ENCODE results near the gene LMF1.

Gene LMF1

GRCh38 chr16:984121-984694 is 13.4 kb upstream of the LMF1 start:
- DNase-seq, result no peak

- DNase-seq, result no peak
These were observed 12.6 kb upstream of the LMF1 start for GRCh38 chr16:983044-984030.

- no peak for DNase-seq
These were observed 11.6 kb upstream of the LMF1 start for GRCh38 chr16:982145-983043.

GRCh38 chr16:981695-982144 is 10.9 kb upstream of the LMF1 start, which contains the start of gene SOX8:
Gene SOX8, plus strand, starts transcription at chr16:981770. Its CDS starts 153 bp downstream, at chr16:981923.
- DNase-seq, result no peak

GRCh38 chr16:980595-980854 is 9.7 kb upstream of the LMF1 start:
- DNase-seq, result no peak

GRCh38 chr16:979859-980594 is 9.2 kb upstream of the LMF1 start:
- DNase-seq, result no peak

- no peak for DNase-seq
These were observed 8.4 kb upstream of the LMF1 start for GRCh38 chr16:979147-979546.

DNA sequence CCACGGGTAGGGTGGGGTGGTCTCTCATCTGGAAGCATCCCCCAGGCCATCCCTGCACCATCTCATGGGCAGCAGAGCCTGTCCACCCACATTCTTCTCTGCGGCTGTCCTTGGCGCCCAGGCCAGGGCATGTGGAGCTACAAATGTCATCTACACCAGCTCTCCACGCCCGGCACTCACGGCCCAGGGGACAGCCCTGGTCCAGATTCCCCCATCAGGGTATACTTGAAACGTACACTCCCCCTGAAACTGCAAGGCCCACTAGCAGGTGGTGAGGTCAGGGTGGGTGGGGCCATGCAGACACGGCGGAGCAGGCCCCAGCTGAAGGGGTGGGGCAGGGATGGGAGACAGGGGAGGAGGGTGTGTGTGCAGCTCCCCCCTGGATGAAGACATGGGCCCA is 7.6 kb upstream of the LMF1 start:
- no peak for DNase-seq

- DNase-seq, result no peak
These were observed 7.1 kb upstream of the LMF1 start for GRCh38 chr16:977896-978295.

GRCh38 chr16:977081-977701 is 6.4 kb upstream of the LMF1 start:
- DNase-seq, result no peak

DNA sequence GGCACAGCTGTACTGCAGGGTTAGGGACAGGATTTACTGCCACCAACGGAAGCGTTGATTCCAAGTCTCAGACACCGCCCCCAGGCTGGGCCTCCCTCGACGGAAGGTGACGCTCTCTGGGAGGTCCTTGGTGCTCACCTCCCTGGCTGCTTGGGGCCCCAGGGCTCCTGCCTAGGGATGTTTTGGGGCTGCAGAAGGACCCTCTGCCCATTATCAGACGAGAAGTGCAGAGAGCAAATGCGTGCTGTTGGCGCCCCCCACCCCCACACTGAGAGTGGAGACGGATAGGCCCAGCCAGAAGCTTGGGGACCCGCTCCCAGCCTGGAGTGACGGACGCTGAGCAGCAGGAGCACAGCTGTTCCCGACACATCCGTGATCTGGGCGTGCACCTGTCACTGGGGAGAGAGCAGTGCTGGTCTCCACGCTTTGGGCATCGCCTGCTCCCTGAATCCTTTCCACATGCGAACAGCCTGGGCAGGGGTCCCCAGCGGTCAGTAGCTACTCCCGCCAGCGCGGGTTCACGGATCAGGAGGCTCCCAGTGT is 5.7 kb upstream of the LMF1 start:
- DNase-seq, result no peak

DNA sequence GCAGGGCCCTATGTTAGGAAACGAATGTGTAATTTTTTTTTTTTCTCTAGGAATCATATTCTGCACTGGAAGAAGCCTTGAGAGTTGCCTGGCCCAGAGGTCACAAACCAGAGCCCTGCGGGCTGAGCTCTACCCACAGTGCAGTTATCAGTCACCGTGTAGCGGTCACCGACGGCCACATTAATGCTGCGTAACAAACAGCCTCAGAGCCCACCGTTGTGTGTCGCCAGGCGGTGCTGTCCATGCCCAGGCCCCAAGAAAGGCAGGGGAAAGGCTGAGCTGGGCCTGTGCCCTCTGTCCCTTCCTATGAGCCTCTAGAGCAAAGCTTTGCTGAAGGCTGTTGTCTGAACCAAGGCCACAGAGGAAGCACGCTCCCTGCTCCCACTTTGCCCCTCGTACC is 4.5 kb upstream of the LMF1 start:
- no peak for DNase-seq

- no peak for DNase-seq
These were observed 4.0 kb upstream of the LMF1 start for GRCh38 chr16:974611-975261.

DNA sequence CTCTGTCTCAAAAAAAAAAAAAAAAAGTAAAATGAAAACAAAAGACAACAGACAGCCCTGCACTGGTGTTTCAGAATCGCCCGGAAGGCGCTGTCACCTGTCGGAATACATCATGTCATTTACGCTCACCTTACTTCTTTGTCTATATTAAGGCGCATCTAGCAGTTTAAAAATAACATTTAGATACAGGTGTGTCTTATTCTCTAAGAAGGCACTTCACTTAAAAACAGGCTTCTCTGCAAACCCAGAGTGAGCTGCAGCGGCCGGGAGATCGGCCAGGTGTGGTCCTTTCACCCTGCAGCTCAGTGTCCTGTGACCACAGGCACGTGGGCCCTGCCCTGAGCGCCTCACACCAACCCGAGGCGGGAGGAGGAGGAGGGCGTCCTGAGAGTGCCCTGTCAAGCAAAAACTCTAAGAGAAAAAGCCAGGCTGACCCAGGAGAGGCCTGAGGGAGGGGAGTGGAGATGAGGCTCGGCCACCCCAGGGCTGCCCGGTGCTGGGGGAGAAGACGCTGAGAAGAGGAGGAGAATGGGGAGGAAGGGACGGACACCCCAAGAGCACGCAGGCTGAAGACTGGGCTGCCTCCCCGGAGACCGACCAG is 3.3 kb upstream of the LMF1 start:
- no peak for DNase-seq

DNA sequence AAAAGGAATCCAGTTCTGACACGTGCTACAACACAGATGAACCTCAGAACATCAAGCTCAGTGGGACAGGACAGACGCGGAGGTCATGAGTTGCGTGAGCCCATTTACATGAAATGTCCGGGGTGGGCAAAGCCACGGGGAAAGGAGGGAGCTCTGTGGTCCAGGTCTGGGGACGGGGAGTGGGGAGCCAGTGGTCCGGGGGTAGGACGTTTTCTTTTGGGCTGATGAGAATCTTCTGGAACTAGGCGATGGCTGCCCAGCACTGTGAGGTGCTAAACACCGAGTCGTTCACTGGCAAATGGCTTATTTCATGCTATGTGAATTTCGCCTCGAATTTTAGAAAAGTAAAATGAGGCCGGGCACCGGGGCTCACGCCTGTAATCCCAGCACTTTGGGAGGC is 2.6 kb upstream of the LMF1 start:
- no peak for DNase-seq

DNA sequence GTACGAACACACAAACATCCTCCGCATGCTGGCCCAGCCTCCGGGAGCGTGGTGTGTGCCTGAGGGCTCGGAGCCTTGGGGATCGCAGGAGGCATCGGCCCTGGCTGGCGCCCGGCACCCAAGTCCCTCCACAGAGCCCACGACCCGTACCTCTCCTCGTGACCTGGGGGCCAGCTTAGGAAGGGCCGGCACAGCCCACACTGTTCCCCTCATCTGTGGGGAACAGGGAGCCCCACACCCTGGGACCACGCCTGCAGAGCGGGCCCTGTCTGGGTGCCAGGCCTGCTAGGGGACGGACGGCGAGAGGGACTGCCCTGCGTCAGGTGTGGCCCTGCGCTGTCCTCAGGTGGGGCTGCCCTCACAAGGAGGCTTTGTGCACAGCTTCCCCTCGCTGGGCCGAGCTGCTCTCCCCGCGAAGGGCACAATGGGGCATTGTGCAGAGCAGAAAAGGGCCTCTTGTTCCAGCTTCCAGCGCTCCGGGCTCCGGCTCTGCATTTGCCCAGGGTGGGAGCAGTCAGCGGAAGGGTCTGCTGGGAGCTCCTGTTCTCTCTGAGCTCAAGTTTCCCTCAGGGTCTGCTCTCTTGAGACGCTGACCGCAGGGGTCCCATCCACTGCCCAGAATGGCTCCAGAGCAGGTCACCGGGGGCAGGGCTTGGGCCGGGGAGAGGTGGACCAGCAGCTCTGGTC is 1.7 kb upstream of the LMF1 start:
- no peak for DNase-seq

DNA sequence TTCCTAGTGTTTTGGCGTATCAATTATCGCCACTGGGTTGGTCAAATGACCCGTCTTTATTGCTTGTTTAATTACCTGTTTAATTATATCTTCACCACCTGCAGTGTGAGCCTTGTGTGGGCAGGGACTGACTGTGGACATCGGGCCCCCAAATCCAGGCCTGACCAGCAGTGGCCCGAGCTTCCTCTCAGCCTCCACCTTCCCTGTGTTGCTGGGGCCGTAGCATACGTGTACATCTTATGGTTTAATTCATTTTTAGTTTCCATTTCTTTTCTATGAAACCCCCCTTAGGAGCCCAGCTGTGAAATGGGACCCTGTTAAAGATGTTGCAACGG is 1.2 kb upstream of the LMF1 start:
- no peak for DNase-seq

GRCh38 chr16:971582-971905 is 760 bp upstream of the LMF1 start:
- DNase-seq, result no peak

DNA sequence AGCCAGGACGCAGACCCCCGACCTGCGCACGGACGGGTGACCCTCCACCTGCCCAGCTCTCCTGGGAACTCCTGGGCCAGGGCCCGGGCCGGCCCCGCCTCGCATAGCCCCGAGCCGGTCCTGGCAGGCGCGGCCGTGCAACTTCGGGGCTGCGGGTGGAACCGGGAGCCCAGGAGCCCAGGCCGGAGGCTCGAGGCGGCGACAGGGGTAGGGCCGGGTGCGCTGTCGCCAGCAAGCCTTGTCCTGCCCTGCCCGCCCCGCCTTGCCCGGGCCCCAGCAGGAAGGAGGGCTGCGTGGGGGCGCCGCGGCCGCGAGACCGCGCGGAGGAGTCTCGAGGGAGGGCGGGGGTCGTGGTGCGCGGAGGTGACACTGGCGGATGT is 408 bp downstream of the LMF1 start:
- DNase-seq, result no peak

DNA sequence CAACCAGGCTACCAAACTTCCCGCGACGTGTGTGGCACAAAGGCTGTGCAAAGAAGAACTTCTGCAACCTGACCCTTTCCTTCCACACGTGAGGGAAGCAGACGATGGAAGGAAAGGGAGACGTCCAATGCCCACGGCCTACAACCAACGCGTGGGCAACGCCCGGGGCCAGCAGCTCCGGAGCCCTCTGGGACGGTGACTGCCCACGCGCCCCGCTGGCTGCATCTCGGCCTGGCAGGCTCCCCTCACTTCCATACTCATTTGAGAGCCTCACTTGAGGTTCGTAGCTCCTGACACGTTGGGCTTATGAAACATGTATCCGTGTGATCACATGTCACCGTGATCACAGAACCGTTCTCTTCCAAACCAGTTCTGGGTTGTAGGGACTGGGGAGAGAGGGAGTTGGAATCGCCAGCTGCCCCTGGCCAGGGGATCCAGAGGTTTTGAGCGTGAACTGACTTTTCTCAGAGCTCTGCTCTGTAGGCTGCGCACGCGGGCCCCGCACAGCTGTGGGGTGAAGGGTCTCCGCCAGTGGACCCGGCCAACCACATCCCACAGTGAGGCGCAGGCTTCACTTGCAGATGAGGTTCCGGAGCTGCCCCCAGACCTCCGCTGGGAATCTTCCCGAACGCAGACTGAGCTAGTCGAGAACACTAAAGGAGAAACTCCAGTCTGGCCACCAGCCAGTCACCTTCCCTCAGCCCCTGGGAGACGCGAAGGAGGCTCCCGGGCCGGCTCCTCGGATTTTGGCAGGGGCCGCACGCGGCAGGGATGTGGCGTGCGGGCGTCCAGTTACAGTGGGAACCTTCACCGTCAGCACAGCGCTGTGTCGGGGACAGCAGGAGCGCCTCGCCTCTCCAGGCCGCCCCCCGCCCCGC is 1.0 kb downstream of the LMF1 start:
- DNase-seq, result no peak

All from HCEC 1CT (cell line).